OCI-LY1 (cell line): Measurements from ENCODE around the gene SPRED2.
A peak's percentile ranks its signal among the peaks of the same experiment; 100 is the strongest.

Experiments
- H2AFZ ChIP-seq: fragments of 200-600 bp; sonication (generic), shearing (Covaris generic); 2 replicates; pipeline ENCODE4 v1.6.0; 2014; ENCODE audit warnings: antibody characterized with exemption, mild to moderate bottlenecking, low read length
- H3F3A ChIP-seq: fragments of 200-600 bp; sonication (generic), shearing (Covaris generic); 2 replicates; pipeline ENCODE4 v1.6.0; 2014; ENCODE audit warnings: mild to moderate bottlenecking, antibody characterized with exemption, low read length, moderate library complexity; ENCODE audit not compliant: insufficient read depth
- H3K27ac ChIP-seq: fragments of 200-600 bp; sonication (generic); 2 replicates; pipeline ENCODE4 v1.5.1; 2014; ENCODE audit warnings: low read length, mixed run types, mild to moderate bottlenecking, low read depth; ENCODE audit not compliant: poor library complexity, severe bottlenecking
- H3K27me3 ChIP-seq: fragments of 200-600 bp; sonication (generic); 2 replicates; pipeline ENCODE4 v1.6.0; 2014; ENCODE audit warnings: antibody characterized with exemption, mild to moderate bottlenecking, low read length, moderate library complexity; ENCODE audit not compliant: insufficient read depth
- H3K36me3 ChIP-seq: fragments of 200-600 bp; sonication (generic); 2 replicates; pipeline ENCODE4 v1.6.1; 2014; ENCODE audit warnings: mild to moderate bottlenecking, antibody characterized with exemption, low read length, moderate library complexity, mixed read lengths; ENCODE audit not compliant: insufficient read depth
- H3K4me1 ChIP-seq: fragments of 200-600 bp; sonication (generic); 2 replicates; pipeline ENCODE4 v1.5.1; 2014; ENCODE audit warnings: mild to moderate bottlenecking, low read length, moderate library complexity; ENCODE audit not compliant: insufficient read depth, severe bottlenecking
- H3K4me2 ChIP-seq: fragments of 200-600 bp; sonication (generic), shearing (Covaris generic); 2 replicates; pipeline ENCODE4 v1.6.1; 2014; ENCODE audit warnings: low read length
- H3K4me3 ChIP-seq: fragments of 200-600 bp; sonication (generic); 2 replicates; pipeline ENCODE4 v1.5.1; 2014; ENCODE audit warnings: low read length, low read depth, mild to moderate bottlenecking, mixed read lengths; ENCODE audit not compliant: poor library complexity, severe bottlenecking
- H3K79me2 ChIP-seq: fragments of 200-600 bp; shearing (Covaris generic); 2 replicates; pipeline ENCODE4 v1.6.1; 2016; ENCODE audit warnings: mixed run types, low read length, mixed read lengths; ENCODE audit not compliant: insufficient read depth
- H3K9ac ChIP-seq: fragments of 200-600 bp; sonication (generic), shearing (Covaris generic); 2 replicates; pipeline ENCODE4 v1.6.1; 2014; ENCODE audit warnings: mild to moderate bottlenecking, low read length, mixed read lengths
- H3K9me2 ChIP-seq: fragments of 200-600 bp; sonication (generic), shearing (Covaris generic); 2 replicates; pipeline ENCODE4 v1.6.1; 2014; ENCODE audit warnings: low read depth, mild to moderate bottlenecking, low read length, mixed read lengths
- H3K9me3 ChIP-seq: fragments of 200-600 bp; shearing (Covaris generic); 2 replicates; pipeline ENCODE4 v1.6.1; 2014; ENCODE audit warnings: low read length, mixed read lengths
- H4K20me1 ChIP-seq: fragments of 200-600 bp; sonication (generic), shearing (Covaris generic); 2 replicates; pipeline ENCODE4 v1.6.0; 2016; ENCODE audit warnings: mild to moderate bottlenecking, low read length; ENCODE audit not compliant: insufficient read depth
- EZH2 ChIP-seq: fragments of 200-600 bp; sonication (generic), shearing (Covaris generic); IDR thresholded peaks from 2 replicates; pipeline ENCODE4 v1.8.0; 2017; ENCODE audit warnings: borderline replicate concordance, mixed run types, mild to moderate bottlenecking, antibody characterized with exemption, low read length, moderate library complexity, mixed read lengths
- TF ChIP-seq, protein P1 (sequence below): fragments of 200-600 bp; sonication (generic), shearing (Covaris generic); IDR thresholded peaks from 2 replicates; pipeline ENCODE4 v1.5.1; 2017; ENCODE audit warnings: mild to moderate bottlenecking, antibody characterized with exemption, low read length, moderate library complexity, mixed read lengths

The SPRED2 gene

DNA sequence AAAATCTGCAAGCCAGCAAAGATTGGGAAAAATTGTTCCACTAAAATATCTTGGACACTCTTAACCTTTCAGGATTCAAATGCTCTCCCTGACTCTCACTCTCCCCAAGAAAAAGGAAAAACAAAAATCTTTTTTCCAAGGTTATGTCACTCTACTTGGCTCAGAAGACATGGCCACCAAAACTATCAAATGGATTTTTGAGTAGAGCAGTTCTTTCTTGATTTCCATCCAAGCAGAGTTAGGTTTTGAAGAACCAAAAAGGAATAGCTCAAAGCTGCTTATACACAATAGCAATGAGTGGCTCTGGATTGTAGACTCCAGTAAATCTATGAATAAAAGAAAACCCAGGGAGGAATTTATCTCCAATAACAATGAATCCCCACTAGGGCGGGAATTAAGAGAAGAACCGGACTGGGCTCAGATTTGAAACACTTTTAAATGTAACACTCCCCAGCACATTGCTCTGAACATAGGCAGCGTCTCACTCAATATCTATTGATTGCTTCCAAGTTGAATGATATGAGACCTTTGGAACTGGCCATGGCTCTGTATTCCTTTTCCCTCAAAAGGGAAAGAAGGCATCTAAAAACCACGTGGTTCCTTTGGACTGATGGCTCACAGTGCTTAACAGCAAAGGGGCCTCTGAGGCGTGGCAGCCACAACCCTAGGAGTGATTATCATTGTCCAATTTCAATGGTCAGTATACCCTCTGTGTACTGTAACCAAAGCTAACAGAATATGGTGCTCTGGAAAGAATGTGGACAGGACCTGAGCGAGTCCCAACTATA is 68.3 kb downstream of the SPRED2 start:
- Histone ChIP-seq H3F3A (no peaks in the 10 kb centered on the region), H3K4me3 (peak overlapping the region; percentile 60), H3K9me2 (no peaks in the 10 kb centered on the region), H3K4me1 (peaks cover 99% of the 10 kb centered on the region), H3K4me2 (peak overlapping the region; percentile 65), H3K27ac (peak overlapping the region; percentile 94), H2AFZ (no peak overlapping the region), H3K9ac (peak overlapping the region; percentile 16; the same call in 1 of the 2 replicates), H3K27me3 (no peaks in the 10 kb centered on the region), H3K79me2 (peaks cover 74% of the 10 kb centered on the region), H3K36me3 (no peaks in the 10 kb centered on the region), H3K9me3 (no peaks in the 10 kb centered on the region), H4K20me1 (no peaks in the 10 kb centered on the region)
- TF ChIP-seq, protein P1, sequence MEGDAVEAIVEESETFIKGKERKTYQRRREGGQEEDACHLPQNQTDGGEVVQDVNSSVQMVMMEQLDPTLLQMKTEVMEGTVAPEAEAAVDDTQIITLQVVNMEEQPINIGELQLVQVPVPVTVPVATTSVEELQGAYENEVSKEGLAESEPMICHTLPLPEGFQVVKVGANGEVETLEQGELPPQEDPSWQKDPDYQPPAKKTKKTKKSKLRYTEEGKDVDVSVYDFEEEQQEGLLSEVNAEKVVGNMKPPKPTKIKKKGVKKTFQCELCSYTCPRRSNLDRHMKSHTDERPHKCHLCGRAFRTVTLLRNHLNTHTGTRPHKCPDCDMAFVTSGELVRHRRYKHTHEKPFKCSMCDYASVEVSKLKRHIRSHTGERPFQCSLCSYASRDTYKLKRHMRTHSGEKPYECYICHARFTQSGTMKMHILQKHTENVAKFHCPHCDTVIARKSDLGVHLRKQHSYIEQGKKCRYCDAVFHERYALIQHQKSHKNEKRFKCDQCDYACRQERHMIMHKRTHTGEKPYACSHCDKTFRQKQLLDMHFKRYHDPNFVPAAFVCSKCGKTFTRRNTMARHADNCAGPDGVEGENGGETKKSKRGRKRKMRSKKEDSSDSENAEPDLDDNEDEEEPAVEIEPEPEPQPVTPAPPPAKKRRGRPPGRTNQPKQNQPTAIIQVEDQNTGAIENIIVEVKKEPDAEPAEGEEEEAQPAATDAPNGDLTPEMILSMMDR: no peak
- no peak for TF ChIP-seq EZH2

DNA sequence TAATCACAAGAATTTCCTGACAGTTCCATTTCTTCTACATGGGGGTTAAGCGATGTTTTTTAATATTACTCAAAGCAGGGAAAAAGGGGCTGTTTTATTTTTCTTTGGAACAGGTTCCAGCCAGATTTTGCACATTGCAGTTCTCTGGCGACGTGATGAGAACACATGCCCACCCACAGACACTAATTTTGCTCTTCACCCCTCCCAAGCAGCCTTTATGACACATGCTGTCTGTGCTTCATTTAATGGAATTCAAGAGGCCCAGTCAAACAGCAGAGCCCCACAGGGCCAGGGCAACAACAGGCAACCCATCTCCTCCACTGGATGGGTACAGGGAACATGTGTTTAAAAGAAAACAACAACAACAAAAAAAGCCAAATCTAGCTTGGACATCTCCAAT is 70.8 kb downstream of the SPRED2 start:
- TF ChIP-seq EZH2: no peak
- TF ChIP-seq, protein P1: no peak
- no peak overlapping the region for H2AFZ ChIP-seq
- H4K20me1 ChIP-seq: no peaks in the 10 kb centered on the region
- H3K27ac ChIP-seq: peak overlapping the region; percentile 94
- H3K79me2 ChIP-seq: peaks cover 75% of the 10 kb centered on the region
- H3K4me1 ChIP-seq: peaks cover 99% of the 10 kb centered on the region
- no peaks in the 10 kb centered on the region for H3K9me2 ChIP-seq
- H3F3A ChIP-seq: no peaks in the 10 kb centered on the region
- no peaks in the 10 kb centered on the region for H3K27me3 ChIP-seq
- H3K36me3 ChIP-seq: no peaks in the 10 kb centered on the region
- no peaks in the 10 kb centered on the region for H3K9me3 ChIP-seq
- H3K4me2 ChIP-seq: peak overlapping the region; percentile 19
- peak overlapping the region; percentile 18; the same call in 1 of the 2 replicates for H3K9ac ChIP-seq
- H3K4me3 ChIP-seq: no peak overlapping the region

DNA sequence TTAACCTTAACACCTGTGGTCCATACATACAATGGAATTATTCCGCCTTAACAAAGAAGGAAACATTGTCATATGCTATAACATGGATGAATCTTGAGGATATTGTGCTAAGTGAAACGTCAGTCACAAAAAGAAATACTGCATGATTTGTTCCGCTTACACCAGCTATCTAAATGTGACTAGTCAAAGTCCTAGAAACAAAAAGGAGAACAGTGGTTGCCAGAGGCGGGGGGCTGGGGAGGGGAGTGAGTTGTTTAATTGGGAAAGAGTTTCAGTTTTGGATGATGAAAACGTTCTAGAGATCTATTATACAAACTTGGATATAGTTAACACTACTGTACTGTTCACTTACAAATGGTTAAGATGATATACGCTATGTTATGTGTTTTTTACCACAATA is 72.0 kb downstream of the SPRED2 start:
- no peak overlapping the region for H2AFZ ChIP-seq
- H3K4me3 ChIP-seq: no peak overlapping the region
- no peaks in the 10 kb centered on the region for H3K9me2 ChIP-seq
- no peaks in the 10 kb centered on the region for H3K36me3 ChIP-seq
- peaks cover 99% of the 10 kb centered on the region for H3K4me1 ChIP-seq
- TF ChIP-seq, protein P1: no peak
- TF ChIP-seq EZH2: no peak
- H3F3A ChIP-seq: no peaks in the 10 kb centered on the region
- no peaks in the 10 kb centered on the region for H3K9me3 ChIP-seq
- H3K27ac ChIP-seq: peak overlapping the region; percentile 94
- peak overlapping the region; percentile 4; the same call in 1 of the 2 replicates for H3K4me2 ChIP-seq
- peaks cover 73% of the 10 kb centered on the region for H3K79me2 ChIP-seq
- no peak overlapping the region for H3K9ac ChIP-seq
- H4K20me1 ChIP-seq: no peaks in the 10 kb centered on the region
- H3K27me3 ChIP-seq: no peaks in the 10 kb centered on the region
